CD4-positive, CD25-positive, alpha-beta regulatory T cell (primary cell): ENCODE results near the gene LCN2. TPM values are rescaled to one million over a fixed set of nuclear protein-coding genes. Genes with fewer than 3 reads are reported as not detected.

ENCODE experiments used
- ATAC-seq, 2 donors: fragments of 150-1000 bp; cut with Tn5 transposase; one replicate each; pipeline ENCODE4 v1.10.0; 2021; ENCODE audit warnings: low read depth in 2 of 2, moderate number of reproducible peaks in 2 of 2, moderate library complexity in 1 of 2
- DNase-seq, 3 donors: peaks; one replicate each; pipeline versions ENCODE4 v3.0.0 to v3.0.0-alpha.2; 2012 to 2022; ENCODE audit warnings: mixed read lengths in 1 of 3
- H3K27ac ChIP-seq: one replicate; pipeline ENCODE4 v1.7.0; 2013; ENCODE audit warnings: mild to moderate bottlenecking, low read length; ENCODE audit not compliant: insufficient read depth, poor library complexity, severe bottlenecking
- H3K27me3 ChIP-seq: one replicate; pipeline ENCODE4 v1.7.0; 2013; ENCODE audit warnings: low read length; ENCODE audit not compliant: control insufficient read depth, insufficient read depth
- H3K36me3 ChIP-seq: one replicate; pipeline ENCODE4 v1.7.0; 2013; ENCODE audit warnings: mild to moderate bottlenecking, low read length, moderate library complexity; ENCODE audit not compliant: control insufficient read depth, insufficient read depth
- H3K4me1 ChIP-seq: 2 replicates; pipeline ENCODE4 v1.7.0; 2013; ENCODE audit warnings: mild to moderate bottlenecking, low read length; ENCODE audit not compliant: insufficient read depth, control insufficient read depth, poor library complexity, severe bottlenecking
- H3K4me3 ChIP-seq: one replicate; pipeline ENCODE4 v1.7.0; 2013; ENCODE audit warnings: low read depth, mild to moderate bottlenecking, low read length, moderate library complexity
- H3K9me3 ChIP-seq, 2 experiments: 1 replicate in 1 of 2; 2 replicates in 1 of 2; pipeline ENCODE4 v1.7.0; 2013; ENCODE audit warnings: low read length in 2 of 2, mild to moderate bottlenecking in 1 of 2, moderate library complexity in 1 of 2; ENCODE audit not compliant: control insufficient read depth in 2 of 2
- H3K27ac Mint-ChIP-seq, 3 donors: one replicate each; pipeline ENCODE4 v1.8.0; 2020 to 2022; ENCODE audit warnings: mild to moderate bottlenecking in 3 of 3, mixed read lengths in 3 of 3, moderate library complexity in 2 of 3
- H3K27me3 Mint-ChIP-seq: one replicate; pipeline ENCODE4 v1.8.0; 2022; ENCODE audit warnings: mild to moderate bottlenecking, mixed read lengths
- H3K36me3 Mint-ChIP-seq: one replicate; pipeline ENCODE4 v1.8.0; 2020; ENCODE audit warnings: mixed read lengths
- H3K4me1 Mint-ChIP-seq, 4 donors: one replicate each; pipeline ENCODE4 v1.8.0; 2020 to 2022; ENCODE audit warnings: mixed read lengths in 4 of 4, mild to moderate bottlenecking in 1 of 4
- H3K4me3 Mint-ChIP-seq, 4 donors: one replicate each; pipeline ENCODE4 v1.8.0; 2020 to 2022; ENCODE audit warnings: mild to moderate bottlenecking in 4 of 4, mixed read lengths in 4 of 4, moderate library complexity in 3 of 4
- H3K9me3 Mint-ChIP-seq, 7 donors: one replicate each; pipeline ENCODE4 v1.8.0; 2020 to 2022; ENCODE audit warnings: mixed read lengths in 7 of 7, mild to moderate bottlenecking in 3 of 7, moderate library complexity in 2 of 7
- polyA plus RNA-seq, 4 donors: library from polyadenylated mRNA; unstranded; fragments of 300-500 nt; fragmentation: Illumina TruSeq; gene quantifications; one replicate each; pipeline ENCODE4 v1.2.3, GENCODE V29; 2021
- total RNA-seq: library from RNA; stranded (reverse); gene quantifications from one replicate; pipeline ENCODE4 v1.2.3, GENCODE V29; 2022

The LCN2 gene
- total and polyA plus RNA-seq, 5 donors from 2014 or later = 0.94 TPM; not detected in 4

DNA sequence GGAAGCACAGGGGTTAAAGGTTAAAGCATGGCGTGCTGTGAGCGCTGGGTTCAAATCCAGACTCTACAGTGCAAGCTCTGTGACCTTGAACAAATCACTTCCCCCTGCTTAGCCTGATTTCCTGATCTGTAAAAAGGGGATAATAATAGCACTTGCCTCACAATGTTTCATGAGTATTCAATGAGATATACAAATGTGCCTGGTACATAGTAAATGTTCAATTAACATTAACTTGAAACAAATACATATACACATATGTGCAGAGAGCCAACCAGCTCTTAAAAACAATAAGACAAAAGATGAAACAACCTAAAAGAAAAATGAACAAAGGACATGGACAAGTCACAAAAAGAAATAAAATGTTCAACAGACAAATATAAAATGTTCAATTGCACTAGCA lies 38.1 kb downstream of the LCN2 start:
- Mint-ChIP-seq H3K27me3 (peaks cover 4% of the 10 kb centered on the region), H3K36me3 (peaks cover 24% of the 10 kb centered on the region), H3K4me3 (peak overlapping the region in 1 of 4 donors; percentile 53), H3K4me1 (peaks cover 9 to 39% (median 25%) of the 10 kb centered on the region in 4 donors), H3K9me3 (no peaks in the 10 kb centered on the region), H3K27ac (peak overlapping the region in 1 of 3 donors; percentile 35)
- peaks cover 32% of the 10 kb centered on the region for H3K36me3 ChIP-seq
- H3K27me3 ChIP-seq = no peaks in the 10 kb centered on the region
- H3K4me1 ChIP-seq = peaks cover 23% of the 10 kb centered on the region
- no peak overlapping the region for H3K4me3 ChIP-seq
- ATAC-seq (no peak), DNase-seq (no peak)
- no peak overlapping the region for H3K27ac ChIP-seq
- no peaks in the 10 kb centered on the region for H3K9me3 ChIP-seq

GRCh38 chr9:128188209-128188608 lies 39.0 kb downstream of the LCN2 start:
- H3K4me3 ChIP-seq = no peak overlapping the region
- H3K36me3 Mint-ChIP-seq = peaks cover 21% of the 10 kb centered on the region
- ATAC-seq (no peak), DNase-seq (no peak)
- H3K27ac Mint-ChIP-seq = peak overlapping the region in 1 of 3 donors; percentile 35
- H3K4me3 Mint-ChIP-seq = peak overlapping the region in 2 of 4 donors; percentile 53 to 58
- no peaks in the 10 kb centered on the region for H3K9me3 Mint-ChIP-seq
- peaks cover 9 to 40% (median 25%) of the 10 kb centered on the region in 4 donors for H3K4me1 Mint-ChIP-seq
- peaks cover 28% of the 10 kb centered on the region for H3K36me3 ChIP-seq
- H3K27me3 Mint-ChIP-seq = peaks cover 4% of the 10 kb centered on the region
- H3K9me3 ChIP-seq = no peaks in the 10 kb centered on the region
- peaks cover 23% of the 10 kb centered on the region for H3K4me1 ChIP-seq
- H3K27me3 ChIP-seq = no peaks in the 10 kb centered on the region
- H3K27ac ChIP-seq = no peak overlapping the region

- peak overlapping the region; percentile 86 to 92 (median 89) for H3K4me3 Mint-ChIP-seq
- peaks cover 4 to 40% (median 25%) of the 10 kb centered on the region in 4 donors for H3K4me1 Mint-ChIP-seq
- peaks cover 4% of the 10 kb centered on the region for H3K27me3 Mint-ChIP-seq
- DNase-seq (no peak), ATAC-seq (no peak)
- peak overlapping the region in 2 of 3 donors; percentile 68 to 92 for H3K27ac Mint-ChIP-seq
- no peaks in the 10 kb centered on the region for H3K9me3 ChIP-seq
- H3K27ac ChIP-seq = no peak overlapping the region
- peaks cover 14% of the 10 kb centered on the region for H3K36me3 Mint-ChIP-seq
- H3K27me3 ChIP-seq = no peaks in the 10 kb centered on the region
- H3K4me1 ChIP-seq = peaks cover 23% of the 10 kb centered on the region
- H3K4me3 ChIP-seq = no peak overlapping the region
- H3K9me3 Mint-ChIP-seq = no peaks in the 10 kb centered on the region
- H3K36me3 ChIP-seq = peaks cover 18% of the 10 kb centered on the region
These were observed 40.8 kb downstream of the LCN2 start for GRCh38 chr9:128190013-128190412.

DNA sequence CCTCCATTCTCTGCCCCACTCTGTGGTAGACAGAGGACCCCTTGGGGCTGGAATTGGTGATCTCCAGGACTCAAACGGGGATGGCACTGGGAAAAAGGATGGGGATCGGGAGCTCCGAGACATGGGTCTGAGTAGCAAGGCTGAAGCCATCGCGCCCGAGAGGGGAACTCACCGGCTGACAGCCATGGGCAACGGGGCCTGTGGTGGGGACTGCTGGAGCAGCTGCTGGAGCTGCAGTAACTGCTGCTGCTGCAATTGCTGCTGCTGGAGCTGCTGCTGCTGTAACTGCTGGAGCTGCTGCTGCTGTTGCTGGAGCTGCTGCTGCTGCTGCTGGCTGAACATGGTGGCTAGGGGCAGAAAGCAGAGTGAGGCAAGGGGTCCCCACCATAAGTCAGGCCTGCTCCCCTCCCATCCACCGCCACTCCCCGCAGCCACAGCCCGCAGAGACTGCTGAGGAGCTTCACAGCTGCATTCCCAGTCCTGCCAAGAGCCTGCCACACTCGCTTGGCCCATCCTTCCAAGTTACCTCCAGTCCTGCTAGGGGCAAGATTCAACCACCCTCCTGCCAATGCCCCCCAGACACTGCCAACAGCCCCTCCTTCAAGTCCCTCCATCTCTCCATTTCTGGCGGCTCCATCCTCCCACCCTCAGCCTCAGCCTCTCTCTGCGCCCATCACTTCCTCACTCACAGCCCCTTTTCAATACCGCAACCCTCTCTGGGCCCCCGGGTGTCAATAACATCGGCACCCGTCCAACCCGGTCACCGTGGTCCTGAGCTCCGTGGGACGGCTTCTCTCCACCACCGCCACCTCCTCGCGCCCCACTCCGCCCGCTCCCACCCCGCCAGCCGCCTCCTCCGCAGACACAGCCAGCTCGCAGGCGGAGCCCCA lies 41.5 kb downstream of the LCN2 start:
- H3K27me3 ChIP-seq = no peaks in the 10 kb centered on the region
- Mint-ChIP-seq H3K9me3 (no peaks in the 10 kb centered on the region), H3K27me3 (peaks cover 4% of the 10 kb centered on the region), H3K36me3 (peaks cover 14% of the 10 kb centered on the region), H3K27ac (peak overlapping the region; percentile 83 to 98 (median 89)), H3K4me1 (peaks cover 4 to 40% (median 25%) of the 10 kb centered on the region in 4 donors), H3K4me3 (peak overlapping the region; percentile 86 to 96 (median 93))
- no peaks in the 10 kb centered on the region for H3K9me3 ChIP-seq
- peak overlapping the region; percentile 75 for H3K4me3 ChIP-seq
- H3K4me1 ChIP-seq = peaks cover 23% of the 10 kb centered on the region
- H3K27ac ChIP-seq = peak overlapping the region; percentile 23
- ATAC-seq (peak; percentile 43 to 48), DNase-seq (peak in 1 of 3 donors; percentile 47)
- peaks cover 12% of the 10 kb centered on the region for H3K36me3 ChIP-seq

- Mint-ChIP-seq H3K9me3 (no peaks in the 10 kb centered on the region), H3K27me3 (peaks cover 4% of the 10 kb centered on the region), H3K4me3 (peak within 1 kb of the TSS; percentile 92 to 96 (median 94)), H3K27ac (peak within 1 kb of the TSS; percentile 89 to 98 (median 90)), H3K4me1 (peaks cover 4 to 37% (median 22%) of the 10 kb centered on the region in 4 donors), H3K36me3 (peaks cover 10% of the 10 kb centered on the region)
- Histone ChIP-seq H3K4me3 (peak within 1 kb of the TSS; percentile 75), H3K27me3 (no peaks in the 10 kb centered on the region), H3K4me1 (peaks cover 23% of the 10 kb centered on the region), H3K36me3 (peaks cover 8% of the 10 kb centered on the region), H3K27ac (peak within 1 kb of the TSS; percentile 23), H3K9me3 (no peaks in the 10 kb centered on the region)
- DNase-seq (peak; percentile 63 to 83 (median 72)), ATAC-seq (peak; percentile 91 to 95)
These were observed 42.3 kb downstream of the LCN2 start, which contains the start of gene CIZ1 for GRCh38 chr9:128191406-128192046. TSS of gene CIZ1 (minus strand) at chr9:128191572. CDS start at chr9:128190857, 715 bp downstream.

DNA sequence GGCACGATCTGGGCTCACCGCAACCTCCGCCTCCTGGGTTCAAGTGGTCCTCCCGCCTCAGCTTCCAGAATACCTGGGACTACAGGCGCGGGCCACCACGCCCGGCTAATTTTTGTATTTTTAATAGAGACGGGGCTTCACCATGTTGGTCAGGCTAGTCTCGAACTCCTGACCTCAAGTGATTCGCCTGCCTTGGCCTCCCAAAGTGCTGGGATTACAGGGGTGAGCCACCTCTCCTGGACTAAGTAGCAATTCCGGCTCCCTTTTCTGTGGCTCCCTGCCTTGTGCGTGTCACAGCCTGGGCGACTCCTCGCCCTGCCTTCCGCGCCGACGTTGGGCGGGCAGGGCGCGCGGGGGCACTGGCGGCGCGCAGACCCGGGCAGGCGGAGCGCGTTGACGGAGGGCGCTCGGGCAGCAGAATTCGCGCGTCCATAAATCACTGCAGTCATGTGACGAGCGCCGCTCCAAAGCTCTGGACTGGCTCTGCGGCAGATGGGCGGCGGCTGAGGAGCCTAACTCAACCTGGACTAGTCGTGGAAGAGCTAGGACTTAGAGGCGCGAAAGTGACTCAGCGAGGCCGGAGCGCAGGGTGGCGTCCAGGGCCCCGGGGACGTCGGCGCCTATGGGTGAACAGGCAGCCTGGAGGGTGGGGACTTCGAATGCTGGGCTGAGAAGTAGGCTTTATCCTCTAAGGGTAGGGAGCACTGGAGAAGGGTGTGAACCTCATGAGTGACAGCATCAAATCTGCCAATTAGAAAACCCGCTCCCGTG lies 43.5 kb downstream of the LCN2 start:
- Mint-ChIP-seq H3K36me3 (peaks cover 8% of the 10 kb centered on the region), H3K27ac (no peak overlapping the region), H3K4me1 (peaks cover 0 to 33% (median 16%) of the 10 kb centered on the region in 4 donors), H3K4me3 (peak overlapping the region; percentile 21 to 65 (median 46)), H3K9me3 (no peaks in the 10 kb centered on the region), H3K27me3 (peaks cover 4% of the 10 kb centered on the region)
- peaks cover 2% of the 10 kb centered on the region for H3K36me3 ChIP-seq
- H3K27me3 ChIP-seq = no peaks in the 10 kb centered on the region
- H3K9me3 ChIP-seq = no peaks in the 10 kb centered on the region
- ATAC-seq (peak in 1 of 2 donors; percentile 70), DNase-seq (peak in 2 of 3 donors; percentile 31 to 54)
- H3K27ac ChIP-seq = no peak overlapping the region
- H3K4me1 ChIP-seq = peaks cover 23% of the 10 kb centered on the region
- H3K4me3 ChIP-seq = no peak overlapping the region

- Mint-ChIP-seq H3K27ac (no peak overlapping the region), H3K9me3 (no peaks in the 10 kb centered on the region), H3K4me1 (peaks cover 0 to 26% (median 13%) of the 10 kb centered on the region in 4 donors), H3K36me3 (peaks cover 4% of the 10 kb centered on the region), H3K27me3 (peaks cover 4% of the 10 kb centered on the region), H3K4me3 (peak overlapping the region; percentile 28 to 78 (median 55))
- Histone ChIP-seq H3K27me3 (no peaks in the 10 kb centered on the region), H3K4me3 (no peak overlapping the region), H3K36me3 (peaks cover 2% of the 10 kb centered on the region), H3K4me1 (peaks cover 23% of the 10 kb centered on the region), H3K9me3 (no peaks in the 10 kb centered on the region), H3K27ac (no peak overlapping the region)
- ATAC-seq (no peak), DNase-seq (peak in 1 of 3 donors; percentile 29)
These were observed 44.3 kb downstream of the LCN2 start for GRCh38 chr9:128193469-128194096.
